GM19463 (cell line): ENCODE data around the gene OR51L1.

Experiments used
- ATAC-seq: cut with Tn5 transposase; IDR thresholded peaks from one replicate; pipeline ENCODE4 v1.9.1; 2021; ENCODE audit warnings: mild to moderate bottlenecking, moderate library complexity; ENCODE audit not compliant: unreplicated experiment

OR51L1 gene

GRCh38 chr11:5046754-5047330 lies 52.2 kb downstream of the OR51L1 start:
- ATAC-seq = no peak
